ENCODE measurements around the gene ASCL1.

Gene ASCL1

DNA sequence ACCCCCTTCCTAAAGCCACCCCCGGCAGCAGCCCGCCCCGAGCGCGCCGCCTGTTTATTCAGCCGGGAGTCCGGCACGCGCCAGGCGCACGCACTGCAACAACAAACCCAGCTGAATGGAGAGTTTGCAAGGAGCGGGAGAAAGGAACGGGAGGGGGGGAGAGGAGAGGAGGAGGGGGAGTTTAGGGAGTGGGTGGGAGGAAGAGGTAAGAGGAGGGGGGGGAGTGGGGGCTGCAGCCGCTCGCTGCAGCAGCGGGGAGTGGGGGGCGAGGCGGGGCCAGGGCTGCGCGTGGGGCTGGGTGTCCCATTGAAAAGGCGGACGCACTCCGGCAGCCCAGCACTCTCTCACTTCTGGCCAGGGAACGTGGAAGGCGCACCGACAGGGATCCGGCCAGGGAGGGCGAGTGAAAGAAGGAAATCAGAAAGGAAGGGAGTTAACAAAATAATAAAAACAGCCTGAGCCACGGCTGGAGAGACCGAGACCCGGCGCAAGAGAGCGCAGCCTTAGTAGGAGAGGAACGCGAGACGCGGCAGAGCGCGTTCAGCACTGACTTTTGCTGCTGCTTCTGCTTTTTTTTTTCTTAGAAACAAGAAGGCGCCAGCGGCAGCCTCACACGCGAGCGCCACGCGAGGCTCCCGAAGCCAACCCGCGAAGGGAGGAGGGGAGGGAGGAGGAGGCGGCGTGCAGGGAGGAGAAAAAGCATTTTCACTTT, at the start of gene ASCL1:
Gene ASCL1, plus strand, starts transcription at position 336 of the 712 bp plus-strand sequence. CDS start 571 bp downstream, outside the sequence.
- no peak for FAIRE-seq

DNA sequence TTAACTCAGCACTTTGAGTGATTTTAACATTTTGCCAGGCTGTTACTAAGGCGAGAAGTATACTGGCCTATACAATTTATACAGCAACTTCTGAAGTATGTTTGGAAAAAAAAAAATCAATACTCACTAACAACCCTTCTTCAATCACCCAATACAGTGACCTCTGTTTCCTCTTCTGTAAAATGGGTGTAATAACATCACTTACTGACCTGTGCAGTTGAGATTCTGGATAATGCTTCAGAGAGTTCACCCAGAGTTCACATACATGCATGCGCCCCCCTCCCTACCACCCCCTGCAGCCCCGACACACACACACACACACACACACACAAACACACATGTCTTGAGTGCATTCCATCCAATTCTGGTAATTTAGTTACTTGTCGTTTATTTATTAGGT, 49.6 kb upstream of the ASCL1 start:
- no peak for FAIRE-seq

DNA sequence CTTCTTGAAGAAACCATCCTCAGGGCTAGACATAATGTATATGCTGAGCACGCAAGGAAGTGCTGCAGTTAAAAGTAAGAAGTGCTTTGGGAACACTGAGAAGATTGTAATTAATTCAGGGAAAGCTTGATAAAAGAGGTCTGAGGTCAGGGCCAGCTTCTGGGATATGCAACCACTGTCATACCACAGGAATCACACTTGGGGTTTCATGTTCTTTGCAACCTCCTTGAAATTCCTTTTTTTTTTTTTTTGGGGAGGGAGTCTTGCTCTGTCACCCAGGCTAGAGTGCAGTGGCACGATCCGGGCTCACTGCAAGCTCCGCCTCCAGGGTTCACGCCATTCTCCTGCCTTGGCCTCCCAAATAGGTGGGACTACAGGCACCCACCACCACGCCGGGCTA, 47.3 kb upstream of the ASCL1 start:
- FAIRE-seq, result no peak

DNA sequence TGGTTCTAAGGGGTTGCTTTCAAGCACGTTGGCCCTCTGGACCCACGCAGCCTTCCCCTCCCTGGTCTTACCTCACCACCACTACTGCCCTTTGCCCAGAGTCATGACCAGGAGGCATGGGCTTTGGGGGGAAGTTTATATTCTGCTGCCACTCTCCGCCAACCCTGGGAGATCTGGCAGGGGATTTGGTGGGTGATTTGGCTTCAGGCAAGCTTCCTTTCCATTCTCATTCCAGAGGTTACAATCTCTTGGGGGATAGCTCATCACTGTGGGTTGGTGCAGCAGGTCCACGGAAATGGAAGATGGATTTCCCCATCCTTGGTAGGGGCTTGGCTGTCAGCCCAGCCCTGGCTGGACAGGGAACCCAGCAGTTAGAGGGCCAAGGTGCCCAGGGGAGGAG, 46.7 kb upstream of the ASCL1 start:
- no peak for FAIRE-seq

DNA sequence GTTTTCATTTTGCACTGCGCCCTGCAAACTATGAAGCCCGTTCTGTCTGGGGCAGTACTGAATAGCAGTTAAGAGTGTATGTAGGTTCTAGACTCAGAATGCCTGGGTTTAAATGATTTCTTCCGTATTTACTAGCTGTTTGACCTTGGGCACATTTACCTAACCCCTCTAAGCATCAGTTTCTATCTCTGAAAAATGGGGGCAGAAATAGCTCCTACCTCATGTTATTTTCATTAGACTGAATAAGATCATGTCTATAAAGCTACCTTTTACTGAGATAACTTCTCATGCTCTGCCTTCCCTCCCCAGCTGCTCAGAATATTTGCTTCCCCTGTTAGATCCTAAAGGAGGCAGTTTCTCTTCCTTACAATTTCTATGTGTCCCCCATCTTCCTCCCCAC, 46.2 kb upstream of the ASCL1 start:
- FAIRE-seq, result no peak

DNA sequence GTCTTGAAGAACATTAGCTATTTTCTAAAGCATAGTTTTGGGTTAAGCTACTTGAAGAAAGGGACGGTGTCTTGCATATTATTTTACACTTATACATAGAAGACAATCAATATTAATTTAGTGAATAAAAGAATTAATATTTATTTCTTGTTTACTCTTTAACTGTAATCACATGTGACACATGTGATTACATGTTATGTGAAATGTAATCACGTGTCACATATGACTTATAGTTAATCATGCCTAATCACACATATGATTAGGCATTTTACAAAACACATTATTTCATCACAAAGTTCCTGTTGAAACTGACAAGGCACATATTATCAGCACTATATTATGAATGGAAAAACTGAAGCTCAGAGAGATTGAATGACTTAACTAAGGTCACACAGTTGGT, 45.2 kb upstream of the ASCL1 start:
- no peak for FAIRE-seq

DNA sequence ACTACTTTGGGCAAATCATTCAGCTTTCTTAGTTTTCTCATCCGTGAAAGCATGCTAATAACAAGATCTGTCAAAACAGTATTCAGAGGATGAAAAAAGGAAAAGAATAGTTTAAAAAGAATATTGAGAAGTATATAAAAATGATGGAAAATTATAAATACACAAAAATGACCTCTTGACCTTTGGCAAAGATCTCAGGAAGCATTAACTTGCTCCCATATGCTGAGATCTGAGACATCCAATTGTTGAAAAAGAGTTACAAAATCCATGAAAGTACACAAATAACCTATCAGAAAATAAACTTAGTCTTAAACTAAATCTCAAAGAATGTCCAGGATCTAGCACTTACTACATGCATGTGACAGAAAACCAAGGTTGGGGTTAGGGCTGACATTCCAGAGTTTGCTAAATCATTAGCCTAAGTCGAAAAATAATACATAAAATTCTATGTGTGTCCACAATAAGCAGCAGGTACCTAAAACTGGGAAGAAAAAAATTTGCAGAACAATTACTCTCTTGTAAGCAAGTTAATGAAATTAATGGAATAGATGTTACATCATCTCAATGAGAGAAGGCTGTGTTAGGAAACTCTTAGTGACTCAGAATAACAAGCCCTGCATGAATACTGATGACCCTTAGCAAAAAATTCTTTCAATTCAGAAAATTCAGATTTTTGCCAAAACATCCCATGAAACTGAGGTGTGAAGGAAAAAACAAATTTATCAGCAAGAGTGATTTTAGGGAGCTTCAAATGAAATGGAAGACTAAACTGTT, 43.8 kb upstream of the ASCL1 start:
- FAIRE-seq, result no peak

DNA sequence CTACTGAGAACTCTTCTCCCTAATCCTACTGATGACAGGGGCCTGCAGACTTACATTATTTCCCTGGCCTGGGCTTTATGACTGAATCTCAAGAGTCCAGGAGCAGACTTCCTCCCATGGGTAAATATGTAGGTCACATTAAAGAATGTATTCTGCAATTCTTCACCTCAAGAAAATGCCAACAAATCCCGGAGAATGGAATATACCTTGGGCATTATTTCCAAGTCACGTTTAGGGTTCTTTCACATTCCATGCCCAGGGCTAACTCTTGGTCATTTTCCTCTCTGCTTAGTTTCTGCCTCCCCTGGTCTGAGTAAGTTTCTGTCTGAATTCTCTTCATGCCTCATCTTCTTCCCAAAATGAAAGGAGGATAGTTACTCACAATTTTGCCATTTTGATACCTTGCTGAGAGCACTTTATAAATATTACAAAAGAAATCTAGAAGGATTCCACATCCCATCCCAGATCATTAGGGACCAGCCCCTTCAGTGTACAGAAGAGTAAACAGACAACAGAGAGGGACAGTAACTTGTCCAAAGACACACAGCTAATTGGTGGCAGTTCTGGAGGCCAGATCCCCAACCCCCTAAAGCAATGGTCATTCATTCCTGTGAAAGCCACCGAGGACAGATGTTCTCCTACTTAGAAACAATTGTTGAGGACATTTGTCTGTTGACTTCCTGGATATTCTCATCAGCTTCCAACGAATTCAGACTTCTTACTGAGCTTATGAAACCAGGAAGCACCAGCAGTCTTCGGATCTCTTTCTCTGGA, 41.0 kb upstream of the ASCL1 start:
- no peak for FAIRE-seq

DNA sequence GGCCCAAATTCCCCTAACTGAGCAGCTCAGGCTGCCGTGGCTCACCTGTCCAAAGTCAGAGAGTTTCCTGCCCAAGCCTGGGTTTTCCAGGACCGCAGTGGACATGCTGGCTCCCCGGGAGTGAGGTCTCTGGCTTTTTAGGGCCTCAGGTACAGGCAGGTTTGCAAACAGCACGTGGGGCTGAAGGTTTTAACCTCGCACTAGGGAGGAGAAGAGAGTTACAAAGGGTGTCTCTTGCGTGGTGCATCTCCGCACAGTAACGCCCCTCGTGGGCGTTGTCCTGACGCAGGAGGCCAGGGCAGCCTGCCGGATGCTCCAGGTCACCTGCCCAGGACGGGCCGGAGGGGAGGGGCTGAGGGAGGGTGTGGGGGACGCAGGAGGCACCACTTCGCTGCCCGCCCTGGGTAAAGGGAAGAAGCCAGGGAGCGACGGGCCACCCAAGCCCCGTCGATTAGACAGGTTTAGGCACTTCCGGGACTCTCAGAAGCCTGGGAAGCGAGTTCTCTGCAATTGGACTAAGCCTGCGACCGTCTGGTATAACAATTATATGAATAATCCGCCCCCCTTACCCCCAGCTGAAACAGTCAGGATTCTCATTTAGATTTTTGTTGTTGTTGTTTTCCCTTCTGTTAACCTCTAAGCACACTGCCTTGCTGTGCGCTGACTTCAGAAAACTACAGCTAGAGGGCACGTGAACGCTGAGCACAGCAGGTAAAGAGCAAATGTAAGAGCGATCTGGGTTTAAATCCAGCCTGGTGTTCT, 40.3 kb upstream of the ASCL1 start, which contains the start of gene PAH:
Gene PAH, minus strand, starts transcription at position 219 of the 762 bp plus-strand sequence. Its CDS starts 114 bp downstream, at position 105.
- no peak for FAIRE-seq

DNA sequence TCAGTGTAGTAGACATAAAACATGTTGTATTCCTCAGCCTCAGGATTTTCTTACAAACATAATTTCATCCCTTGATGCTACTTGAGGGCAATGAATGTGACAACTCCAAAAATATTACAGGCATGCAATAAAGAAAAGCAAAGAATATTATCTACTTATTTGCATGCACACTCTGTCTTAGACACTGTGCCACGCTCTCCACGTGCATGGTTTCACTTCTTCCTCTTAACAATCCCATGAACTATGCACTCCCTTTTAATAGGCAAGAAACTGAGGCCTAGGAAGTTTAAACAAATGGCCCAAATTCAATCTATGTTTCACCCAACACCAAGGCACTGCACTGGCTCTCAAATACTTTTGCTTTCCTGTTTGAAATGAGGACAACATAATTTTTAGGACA, 38.6 kb upstream of the ASCL1 start:
- FAIRE-seq, result no peak

DNA sequence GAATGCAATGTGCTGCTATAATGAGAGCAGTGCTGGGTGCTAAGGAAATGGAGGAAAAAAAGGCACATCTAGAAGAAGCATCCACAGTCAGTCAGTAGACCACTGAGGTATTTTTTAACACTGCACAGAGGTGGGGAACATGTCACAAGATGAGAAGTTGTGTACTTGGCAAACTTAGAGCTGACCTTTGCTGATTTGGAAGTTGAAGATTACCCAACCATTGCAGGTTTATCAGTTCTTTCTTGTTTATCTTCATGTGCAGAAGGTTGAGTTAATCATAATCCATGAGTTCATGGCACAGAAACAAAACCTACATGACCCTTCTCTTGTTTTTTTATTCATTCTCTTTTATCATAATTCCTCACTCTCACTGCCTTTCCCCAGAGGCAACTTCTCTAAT, 37.2 kb upstream of the ASCL1 start:
- FAIRE-seq, result no peak

DNA sequence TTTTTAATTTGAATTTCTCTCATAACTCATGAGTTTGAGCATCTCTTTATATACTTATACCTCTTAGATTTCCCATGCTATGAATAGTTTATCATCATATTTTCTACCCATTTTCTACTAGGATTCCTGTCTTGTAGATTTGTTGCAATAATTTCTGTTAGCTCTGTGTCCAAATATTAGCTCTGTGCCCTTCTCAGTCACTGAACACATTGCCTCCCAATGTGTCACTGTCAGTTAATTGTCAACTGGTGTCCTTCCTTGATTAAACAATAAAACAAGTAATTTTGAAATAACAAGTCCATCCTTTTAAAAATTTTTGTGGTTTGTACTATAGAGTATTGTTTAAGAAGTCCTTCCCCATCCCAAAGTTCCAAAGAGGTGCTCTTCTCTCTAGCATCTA, 36.2 kb upstream of the ASCL1 start:
- no peak for FAIRE-seq

DNA sequence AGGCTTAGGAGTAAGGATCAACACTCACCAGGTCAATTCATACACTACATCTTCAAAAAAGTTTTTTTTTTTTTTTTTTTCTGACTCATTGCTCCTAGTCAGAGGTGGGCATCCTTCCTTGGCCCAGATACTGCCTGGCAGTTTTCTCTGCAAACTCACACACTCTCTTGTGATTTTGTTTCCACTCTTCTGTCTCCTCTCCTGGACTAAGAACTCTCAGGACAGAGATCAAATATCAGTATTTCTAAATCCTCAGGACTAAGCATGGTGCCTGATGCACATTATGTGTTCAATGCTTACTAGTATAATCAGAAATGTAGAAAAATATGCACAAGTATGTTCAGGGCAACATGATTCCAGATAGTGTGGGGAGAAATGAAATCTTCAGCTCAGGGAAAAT, 30.3 kb upstream of the ASCL1 start:
- no peak for FAIRE-seq

DNA sequence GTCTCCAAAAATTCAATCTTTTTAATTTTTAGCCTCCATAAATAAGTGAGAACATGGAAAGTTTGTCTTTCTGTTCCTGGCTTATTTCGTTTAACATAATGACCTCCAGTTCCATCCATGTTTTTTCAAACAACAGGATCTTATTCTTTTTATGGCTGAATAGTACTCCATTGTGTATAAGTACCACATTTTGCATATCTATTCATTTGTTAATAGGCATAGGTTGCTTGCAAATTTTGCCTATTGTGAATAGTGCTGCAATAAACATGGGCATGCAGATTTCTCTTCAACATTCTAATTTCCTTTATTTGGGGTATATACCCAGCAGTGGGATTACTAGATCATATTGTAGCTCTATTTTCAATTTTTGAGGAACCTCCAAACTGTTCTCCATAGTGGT, 24.3 kb upstream of the ASCL1 start:
- no peak for FAIRE-seq

DNA sequence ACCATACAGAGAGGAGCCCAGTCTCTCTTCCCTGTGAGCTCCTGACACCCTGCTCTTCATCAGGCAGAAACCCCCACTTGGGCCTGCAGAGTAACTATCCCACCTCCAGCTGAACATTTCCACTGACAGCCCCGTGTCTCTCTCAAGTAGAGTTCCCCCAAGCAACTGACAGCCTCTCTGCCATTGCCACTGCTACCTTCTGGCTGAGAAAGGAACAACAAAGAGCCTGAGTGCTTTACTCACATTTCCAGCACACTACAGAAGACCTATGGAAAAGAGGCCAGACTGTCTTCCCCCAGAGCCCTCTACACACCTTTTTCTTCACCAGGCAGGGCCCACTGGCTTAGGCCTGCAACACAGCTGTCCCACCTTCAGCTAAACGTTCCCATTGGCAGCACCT, 18.4 kb upstream of the ASCL1 start:
- no peak for FAIRE-seq

DNA sequence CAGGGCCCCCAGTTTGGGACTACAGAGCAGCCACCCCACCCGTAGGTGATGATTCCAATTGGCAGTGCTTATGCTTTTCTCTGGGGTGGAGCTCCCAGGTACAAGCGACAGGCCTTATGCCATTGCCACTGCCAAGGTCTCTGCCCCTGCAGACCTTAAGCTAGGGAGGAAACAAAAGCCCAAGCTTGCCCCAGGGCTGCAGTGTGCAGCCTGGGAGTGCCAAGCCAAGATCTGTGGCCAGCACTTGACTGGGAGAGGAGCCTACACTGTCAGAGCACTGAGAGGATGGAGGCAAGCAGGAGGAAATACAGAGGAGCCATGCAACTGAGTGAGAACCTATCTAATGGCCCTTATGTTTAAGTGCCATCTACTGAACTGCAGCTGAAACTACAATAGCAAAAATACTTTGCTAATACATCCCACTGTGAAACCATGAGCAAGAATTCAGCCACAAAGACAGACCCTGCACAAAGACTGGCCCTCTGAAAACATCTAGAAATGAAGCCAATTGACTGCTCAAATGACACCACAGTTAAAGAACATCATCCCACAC, 17.7 kb upstream of the ASCL1 start:
- no peak for FAIRE-seq

DNA sequence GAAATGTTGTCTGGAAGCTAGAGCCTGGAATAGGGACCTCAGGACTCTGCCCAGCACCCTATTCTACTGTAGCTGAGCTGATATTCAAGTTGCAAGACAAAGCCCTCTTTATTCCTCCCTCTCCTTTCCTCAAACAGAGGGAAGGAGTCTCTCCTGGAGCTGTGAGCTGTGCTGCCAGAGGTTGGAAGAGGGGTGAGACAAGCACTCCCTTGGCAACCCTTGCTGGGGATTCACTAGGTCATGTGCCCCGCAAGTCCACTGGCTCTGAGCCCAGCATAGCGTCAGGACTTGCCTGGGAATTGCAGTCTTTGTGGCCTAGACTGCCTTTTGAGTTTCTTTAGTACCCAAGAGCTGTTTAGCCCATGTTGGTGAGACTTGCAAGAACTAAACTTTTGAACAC, 11.4 kb upstream of the ASCL1 start:
- FAIRE-seq, result no peak

DNA sequence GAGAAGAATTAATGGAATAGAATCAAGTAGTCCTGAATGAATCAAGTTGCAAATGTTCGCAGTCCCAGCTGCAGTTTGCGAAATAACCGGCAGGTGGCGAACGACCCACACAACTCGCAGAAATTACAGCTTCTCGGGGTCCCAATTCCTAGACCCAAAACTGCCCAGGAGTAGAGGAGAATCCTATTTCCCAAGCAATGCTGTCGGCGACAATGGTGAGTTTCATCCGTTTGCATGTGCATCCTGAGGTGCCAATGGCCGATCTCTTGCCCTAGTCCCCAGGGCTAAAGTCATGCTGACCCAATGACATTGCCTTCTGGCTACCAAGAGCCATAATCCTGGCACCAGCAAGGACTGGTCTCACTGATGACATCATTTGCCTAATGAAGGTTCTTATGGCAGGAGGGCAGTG, 8.5 kb upstream of the ASCL1 start:
- no peak for FAIRE-seq

DNA sequence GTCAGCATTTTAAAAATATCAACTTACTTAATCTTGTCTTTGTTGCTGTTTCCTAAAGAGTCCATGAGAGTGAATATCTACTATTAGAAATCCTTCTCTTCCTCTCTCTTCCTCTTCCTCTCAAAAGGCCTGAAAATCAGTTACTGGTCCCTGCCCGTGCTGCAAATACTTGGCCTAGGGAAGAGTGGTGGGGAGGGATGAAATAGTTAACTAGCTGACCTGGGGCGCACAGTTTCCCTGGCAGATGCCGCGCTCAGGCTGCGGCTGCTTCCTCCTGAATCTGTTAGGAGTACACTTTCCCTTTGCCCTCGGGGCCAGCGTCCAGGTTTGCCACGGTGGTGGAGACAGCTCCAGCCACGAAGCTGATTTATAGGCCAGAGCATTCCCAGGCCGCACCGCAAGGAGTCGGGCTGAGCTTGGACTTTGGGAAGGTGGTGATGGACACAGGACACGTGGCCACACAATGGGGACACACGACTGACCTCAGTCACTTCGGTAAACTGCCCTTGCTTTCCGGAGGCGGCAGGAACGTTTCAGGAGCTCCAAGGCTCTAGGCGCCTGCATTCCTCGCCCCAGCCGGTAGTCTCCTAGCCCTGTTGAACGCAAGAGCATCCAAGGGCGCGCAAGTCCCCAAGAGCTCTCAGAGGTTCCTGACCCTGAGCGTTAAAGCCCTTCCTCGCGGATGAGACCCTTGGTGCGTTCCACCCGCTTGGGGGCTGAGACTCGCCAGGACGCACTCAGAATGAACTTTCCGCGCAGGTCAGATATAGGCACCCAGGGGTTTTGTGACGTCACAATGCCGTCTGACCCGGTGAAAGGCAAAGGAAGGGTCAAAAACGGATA, 7.1 kb upstream of the ASCL1 start:
- no peak for FAIRE-seq

DNA sequence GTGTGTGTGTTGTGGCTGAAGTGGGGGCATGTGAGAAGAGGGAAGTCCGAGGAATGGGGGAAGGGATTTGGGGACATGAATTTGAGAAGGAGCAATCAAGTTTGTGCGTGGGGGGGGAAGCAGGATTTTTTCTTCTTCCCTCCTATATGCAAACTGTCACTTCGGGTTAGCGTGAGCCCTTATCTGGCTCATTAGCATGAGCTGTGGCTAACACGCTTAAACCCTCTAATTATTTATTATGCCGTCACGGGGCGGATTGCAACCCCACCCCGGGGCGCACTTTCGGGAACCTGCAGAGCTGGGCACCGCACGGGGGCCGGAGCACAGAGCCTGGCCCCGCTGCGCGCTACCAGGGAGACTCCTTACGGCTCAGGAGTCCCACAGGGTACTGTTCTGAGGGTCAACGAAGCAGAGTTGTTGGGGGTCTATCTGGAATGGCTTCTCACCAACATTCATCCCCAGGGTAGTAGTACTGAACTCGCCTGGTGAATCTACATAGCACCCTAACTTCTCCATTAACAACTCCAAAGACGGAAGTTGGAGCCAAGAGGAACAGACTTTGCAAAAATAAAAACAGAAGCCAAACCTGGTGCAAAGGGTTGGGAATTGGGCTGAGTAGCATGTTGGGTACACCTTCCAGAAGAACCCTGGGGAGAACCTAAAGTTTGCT, 6.4 kb upstream of the ASCL1 start:
- FAIRE-seq, result no peak

DNA sequence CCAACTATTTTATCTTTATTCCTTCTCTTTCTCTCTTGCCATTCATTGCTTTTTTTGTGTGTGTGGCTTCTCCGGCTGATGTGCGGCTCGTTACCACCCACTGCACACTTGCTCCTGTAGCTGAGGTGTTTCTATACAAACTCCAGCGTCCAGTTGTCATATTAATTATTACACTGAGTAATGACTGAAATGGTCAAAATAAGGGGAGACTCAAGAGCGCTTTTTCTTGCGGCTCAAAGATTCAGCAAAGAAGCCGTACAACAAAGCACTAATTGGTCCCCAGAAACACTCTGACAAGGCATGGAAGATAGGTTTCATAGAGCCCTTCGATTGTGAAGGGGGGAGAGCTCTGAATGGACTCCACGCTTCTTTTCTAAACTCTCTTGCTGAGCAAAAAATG, 5.6 kb upstream of the ASCL1 start:
- FAIRE-seq, result no peak
